Fibroblast of skin of left quadriceps (primary cell): ENCODE measurements around the gene KLHL30.
"Not testable (repeated sequence)": the region's sequence is repeated elsewhere in the genome, so short reads cannot be mapped to it uniquely, and the experiment has no call there.

Experiments
- DNase-seq, 2 experiments: peaks; one replicate each; pipeline ENCODE4 v3.0.0-alpha.2; 2013; ENCODE audit warnings: low read depth in 2 of 2

The KLHL30 gene

DNA sequence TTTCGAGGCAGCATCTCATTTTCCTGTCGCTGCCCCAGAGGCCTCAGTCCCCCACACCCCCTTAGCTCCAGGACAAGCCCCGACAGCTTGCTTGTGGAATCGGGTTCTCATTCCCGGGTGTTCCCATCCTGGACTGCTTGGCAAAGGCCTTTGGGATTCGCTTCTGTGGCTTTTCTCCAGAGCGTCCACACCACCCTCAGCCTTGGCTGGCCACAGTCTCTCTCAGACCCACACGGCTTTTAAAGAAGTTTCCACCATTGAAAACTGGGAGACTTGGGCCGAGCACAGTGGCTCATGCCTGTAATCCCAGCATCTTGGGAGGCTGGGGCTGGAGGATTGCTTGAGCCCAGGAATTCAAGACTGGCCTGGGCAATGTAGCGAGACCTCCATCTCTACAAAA lies 35.6 kb upstream of the KLHL30 start:
- no peak for DNase-seq

DNA sequence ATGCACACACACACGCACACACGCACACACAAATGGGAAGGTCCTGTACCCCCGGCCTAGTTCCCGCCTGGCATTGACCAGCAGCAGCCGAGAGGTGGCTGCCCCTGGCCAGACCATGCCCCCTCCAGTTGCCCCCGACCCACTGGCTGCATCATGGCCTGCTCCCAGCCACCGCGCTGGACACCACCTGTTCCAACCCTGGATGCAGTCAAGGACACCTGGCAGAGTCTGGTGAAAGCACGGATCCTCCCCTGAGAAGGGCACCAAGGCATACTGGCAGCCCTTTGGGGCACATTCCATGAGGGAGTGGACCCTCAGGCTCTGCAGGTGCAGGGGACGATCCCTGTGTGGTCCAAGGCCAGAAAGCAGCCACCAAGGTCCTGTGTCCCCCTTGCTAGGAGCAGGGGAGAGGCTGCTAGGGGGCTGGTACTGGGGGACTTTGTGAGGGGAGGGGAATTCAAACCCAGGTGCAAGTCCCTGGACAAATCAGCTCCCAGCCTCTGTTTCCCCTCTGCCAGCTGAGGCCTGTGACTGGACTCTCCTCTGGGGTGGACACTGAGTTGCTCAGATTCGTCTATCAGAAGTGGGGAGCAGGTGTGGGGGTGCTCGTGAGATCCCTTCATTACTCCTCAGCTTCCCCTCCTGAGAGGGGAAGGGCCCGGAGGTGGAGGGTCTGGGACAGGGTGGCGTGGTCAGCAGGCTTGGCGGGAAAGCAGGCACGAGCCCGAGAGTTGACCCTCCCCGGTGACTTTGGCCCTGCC lies 34.8 kb upstream of the KLHL30 start:
- no peak for DNase-seq

DNA sequence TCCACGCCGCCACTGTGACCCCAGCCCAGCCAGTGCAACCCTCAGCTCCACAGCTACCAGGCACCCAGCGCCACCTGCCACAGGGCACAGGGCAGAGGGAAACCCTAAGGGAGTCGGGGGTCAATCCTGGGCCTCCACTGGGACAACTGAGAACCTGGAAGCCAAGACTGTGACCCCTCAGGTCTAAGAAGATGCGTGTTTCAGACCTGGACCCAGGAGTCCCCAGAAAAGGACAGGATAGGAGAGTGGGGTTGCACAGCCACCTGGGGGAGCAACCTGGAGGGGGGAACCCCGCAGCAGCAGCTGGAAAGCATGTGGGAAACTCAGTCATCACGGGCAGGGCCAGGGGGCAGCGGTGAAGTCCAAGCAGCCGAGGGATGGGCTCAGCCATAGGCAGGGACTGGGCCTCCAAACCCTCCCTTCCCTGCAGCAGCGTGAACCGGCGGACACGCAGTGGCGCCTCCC lies 34.2 kb upstream of the KLHL30 start:
- no peak for DNase-seq

DNA sequence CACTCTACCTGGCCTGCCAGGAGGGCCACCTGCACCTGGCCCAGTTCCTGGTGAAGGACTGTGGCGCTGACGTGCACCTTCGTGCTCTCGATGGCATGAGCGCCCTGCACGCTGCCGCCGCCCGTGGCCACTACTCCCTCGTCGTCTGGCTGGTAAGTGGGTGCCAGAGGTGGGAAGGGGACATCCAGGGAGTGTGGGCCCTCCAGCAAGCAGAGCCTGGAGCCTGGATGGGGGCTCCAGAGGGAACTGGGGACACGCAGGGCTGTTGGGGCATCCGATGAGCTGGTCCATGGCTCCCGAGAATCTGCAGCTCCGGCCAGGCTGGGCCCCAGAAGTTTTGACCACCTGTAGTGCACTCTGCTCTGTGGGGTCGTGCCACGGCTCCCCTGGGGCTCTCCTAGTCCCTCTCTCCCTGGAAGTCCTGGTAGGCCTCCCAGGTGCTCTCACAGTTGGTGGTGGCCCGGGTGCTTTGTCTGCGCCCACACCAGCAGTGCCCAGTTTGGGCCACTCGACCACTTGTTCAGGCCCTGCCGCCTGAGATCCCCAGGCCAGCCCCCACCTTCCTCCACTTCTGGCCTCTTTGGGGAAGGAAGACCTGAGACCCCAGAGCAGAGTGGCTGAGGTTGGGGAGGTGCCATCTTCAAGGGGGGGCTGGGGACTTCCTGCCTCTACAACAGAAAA lies 33.6 kb upstream of the KLHL30 start:
- DNase-seq = no peak

DNA sequence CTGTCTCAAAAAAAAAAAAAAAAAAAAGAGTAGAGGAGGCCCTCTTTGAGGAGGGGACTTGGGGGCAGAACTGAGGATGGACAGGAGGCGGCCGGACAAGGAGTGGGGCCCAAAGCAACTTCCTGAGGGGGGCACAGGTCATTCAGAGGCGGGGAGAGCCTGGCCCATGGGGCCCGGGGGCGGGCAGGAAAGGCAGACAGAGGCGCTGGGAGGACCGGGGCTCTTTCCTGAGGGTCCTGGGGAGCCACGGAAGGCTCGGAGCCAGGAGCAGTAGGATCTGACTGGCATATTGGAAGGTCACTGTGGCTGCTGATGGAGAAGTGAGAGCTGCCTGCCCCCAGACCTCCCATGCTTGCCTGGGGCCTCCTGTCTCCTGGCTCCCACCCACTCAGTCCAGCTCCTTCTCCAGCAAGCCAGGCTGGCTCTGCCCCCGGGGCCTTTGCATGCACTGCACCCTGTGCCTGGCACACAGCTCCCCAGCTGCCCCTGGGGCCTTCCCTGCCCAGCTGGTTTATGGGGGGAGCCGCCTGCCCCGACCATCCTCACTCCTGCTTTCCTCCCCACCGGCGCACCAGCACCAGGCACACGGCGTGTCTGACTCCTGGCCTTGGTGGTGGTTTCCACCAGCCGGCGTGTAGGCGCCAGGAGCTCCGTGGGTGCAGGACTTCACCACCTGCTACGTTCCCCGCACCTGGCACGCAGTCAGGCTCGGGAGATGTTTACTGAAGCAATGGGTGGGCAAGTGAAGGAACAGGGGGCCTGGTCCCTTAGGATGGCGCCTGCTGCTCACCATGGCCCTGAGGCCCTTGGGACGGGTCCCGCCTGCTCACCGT lies 32.7 kb upstream of the KLHL30 start:
- no peak for DNase-seq

DNA sequence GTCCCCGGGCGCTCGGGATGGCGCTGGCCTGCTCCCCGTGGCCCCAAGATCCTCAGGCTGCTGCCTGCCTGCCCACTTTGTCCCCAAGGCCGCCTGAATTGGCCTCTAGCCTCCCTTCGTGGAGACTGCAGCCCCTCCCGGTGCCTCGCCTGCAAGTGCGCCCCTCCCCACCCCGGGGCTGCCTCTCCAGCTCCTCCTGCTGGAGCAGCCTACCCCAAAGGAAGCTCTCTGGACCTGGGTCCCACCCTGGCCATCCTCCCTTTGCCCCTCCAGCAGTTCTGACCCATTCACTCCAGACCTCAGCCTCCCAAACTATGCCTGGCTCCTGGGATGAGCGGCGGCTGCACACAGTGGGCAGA lies 32.1 kb upstream of the KLHL30 start:
- DNase-seq = no peak

DNA sequence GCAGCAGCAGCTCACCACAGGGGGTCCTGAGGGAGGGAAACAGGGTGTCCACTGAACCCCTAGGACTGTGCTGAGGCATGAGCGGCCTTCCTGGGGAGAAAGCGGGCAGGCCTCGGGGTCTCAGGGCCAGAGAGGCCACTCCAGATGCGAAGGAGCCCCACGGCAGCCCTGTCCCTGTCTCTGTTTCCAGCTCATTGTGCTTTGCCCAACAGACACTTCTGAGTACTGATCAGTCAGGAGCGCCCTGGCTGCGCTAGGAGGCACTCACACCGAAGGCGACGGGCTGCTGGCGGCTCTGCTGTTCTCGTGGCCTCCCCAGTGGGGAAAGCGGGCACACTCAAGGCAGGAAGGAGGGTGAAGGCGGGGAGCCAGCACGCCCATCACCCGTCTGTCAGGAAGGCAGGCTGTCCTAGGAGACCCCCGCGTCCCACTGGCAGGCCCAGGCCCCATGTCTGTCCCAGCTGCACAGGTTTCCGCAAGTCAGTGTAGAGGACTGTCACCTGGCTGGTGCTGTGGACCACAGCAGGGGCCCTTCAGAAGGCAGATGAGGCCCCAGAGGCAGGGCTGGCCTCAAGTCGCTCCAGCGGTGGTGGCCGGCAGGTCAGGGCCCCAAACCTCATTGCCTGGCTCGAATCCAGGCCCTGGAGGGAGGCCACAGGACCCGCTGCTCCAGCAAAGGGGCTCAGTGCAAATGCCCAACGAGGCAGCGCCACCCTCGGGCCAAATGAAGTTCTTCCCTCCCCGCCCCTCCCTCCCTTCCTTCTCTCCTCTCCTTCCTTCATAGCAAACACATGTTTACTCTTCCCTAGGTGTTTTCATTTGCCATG lies 31.6 kb upstream of the KLHL30 start:
- no peak for DNase-seq

DNA sequence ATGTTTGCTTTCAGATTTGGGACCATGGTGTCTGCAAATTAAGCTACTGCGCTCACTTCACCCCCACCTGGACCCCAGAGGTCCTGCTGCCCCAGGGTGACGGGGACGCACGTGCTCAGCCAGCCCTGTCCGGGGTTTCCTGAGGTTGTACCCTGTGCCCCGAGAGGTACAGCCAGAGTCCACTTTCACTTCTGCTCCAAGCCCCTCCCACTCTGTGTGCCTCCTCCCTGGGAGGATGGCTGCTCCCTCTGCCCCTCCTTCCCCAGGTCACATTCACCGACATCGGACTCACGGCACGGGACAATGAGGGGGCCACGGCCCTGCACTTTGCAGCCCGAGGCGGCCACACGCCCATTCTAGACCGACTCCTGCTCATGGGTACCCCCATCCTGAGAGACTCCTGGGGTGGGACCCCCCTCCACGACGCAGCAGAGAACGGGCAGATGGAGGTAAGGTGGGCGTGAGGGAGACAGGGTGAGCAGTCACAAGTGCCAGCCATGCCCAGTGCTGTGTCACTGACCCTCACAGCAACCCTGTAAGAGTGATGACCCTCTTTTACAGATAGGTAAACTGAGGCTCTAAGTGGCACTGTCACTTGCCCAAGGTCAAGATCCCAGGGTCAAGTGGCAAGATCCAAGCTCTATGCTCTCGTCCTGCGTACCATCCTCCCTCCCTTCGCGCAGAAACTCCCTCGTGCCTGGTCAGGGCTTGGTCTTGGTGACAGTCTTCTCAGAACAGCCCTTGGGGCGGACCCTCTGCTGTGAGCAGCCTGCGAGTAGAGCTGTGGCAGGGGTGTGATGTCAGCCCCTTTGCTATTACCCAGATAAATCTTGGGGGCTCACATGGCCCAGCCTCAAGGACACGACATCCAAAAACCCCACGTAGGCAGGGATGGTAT lies 30.7 kb upstream of the KLHL30 start:
- no peak for DNase-seq

DNA sequence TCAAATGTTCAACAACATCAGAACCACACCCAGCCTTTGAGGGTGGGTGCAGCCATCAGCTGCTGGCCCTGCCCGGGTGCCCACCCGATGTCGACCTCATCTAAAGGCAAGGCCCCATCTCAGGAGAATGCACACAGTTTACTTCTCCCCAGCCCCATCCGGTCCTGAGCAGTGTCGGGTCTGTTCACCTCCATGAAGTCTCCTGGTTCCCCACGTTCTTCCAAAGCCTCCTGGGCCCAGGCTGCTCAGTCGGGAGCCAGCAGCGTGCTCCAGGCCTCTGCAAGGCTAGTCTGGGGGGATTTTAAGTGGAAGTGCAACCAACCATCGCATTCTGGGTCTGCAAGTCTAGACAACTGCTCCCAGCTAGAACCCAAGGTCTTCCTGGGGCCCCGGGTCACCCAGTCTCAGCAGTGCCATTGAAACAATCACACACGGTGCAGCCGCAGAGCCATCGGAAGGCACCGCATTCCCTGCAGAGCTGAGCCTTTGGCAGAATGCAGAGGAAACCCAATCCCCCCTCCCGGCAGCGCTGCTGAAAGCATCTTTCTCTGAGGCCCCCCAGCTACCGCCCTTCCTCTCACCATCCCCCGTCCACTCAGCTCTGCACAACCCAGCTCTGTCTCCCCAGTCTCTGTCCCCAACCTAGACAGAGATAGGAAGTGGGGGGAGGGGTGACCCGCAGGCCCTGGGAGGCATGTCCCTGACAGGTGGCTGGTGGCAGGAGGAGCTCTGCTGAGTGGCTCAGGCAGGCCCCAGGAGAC lies 29.9 kb upstream of the KLHL30 start:
- no peak for DNase-seq

DNA sequence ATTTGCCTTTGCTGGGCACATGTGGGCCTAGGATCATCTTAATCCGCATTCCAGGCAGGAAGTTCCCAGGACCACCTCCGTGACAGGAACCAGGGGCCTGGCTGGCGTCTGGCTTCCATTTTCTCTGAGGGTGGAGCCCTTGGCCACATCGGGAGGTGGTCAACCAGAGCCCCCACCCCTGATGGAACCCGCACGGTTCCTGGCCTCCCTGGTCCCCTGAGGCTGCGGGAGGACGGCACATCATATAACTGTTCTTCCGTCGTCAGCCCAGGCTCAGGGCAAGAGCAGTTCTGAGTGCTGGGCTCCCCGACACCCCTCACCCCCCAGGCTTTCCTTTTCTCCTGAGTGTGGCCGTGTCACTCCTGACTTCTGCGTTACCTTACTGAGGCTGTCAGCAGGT lies 24.9 kb upstream of the KLHL30 start:
- no peak for DNase-seq

DNA sequence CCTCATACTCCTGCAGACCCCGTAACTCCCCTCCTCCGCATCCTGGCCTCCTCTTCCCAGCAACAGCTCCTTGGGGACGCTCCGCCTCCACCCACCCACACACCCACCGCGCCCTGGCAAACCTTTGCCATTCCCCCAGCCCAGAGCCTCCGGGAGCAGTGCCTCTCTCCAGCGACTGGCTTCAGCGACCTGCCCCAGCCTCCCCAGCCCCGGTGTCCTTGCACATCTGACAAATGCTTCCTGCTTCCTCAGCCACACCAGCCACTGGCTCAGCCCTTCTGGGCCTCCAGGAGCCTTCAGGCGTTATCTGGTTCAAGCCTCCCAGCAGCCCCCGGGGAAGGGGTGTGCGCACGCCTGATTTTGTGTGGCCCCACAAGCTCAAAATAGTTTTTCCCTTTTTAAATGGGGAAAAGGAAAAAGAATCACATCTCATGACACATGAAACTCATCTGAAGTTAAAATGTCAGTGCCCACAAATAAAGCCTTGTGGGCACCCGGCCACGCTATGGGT lies 24.1 kb upstream of the KLHL30 start:
- DNase-seq = no peak

DNA sequence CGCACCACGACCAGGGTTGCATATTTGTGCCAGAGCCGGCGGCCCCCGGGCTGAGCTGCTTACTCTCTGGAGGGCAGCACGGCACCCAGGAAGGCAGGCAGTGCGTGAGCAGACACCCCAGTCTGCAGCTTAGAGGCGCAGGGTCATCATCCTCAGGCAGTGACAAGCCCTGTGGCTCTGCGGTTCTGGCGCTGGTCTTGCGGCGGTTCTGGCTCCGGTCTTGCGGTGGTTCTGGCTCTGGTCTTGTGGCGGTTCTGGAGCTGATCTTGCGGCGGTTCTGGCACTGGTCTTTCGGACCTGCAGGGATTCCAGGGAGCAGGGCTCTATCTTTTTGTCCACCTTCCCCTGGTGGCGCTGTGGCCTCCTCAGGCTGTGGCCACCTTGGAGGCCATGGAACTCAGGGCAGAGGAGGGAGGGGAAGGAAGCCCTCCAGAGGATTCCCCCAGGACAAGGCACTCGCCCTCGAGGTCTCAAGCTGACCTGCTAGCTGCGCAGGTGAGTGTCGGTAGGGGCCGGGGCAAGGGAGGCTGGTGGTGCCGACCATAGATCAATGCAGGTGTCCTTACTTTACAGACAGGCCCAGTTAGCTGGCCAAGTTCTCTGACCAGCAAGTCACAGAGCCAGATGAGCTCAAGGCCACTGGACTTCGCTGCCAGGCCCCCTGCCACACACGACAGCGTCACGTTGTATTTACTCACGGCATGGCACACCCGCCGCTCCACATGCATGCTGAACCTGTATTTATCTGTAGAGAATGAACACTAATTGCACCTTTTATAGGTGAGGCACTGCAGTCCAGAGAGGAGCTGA lies 23.4 kb upstream of the KLHL30 start:
- no peak for DNase-seq

DNA sequence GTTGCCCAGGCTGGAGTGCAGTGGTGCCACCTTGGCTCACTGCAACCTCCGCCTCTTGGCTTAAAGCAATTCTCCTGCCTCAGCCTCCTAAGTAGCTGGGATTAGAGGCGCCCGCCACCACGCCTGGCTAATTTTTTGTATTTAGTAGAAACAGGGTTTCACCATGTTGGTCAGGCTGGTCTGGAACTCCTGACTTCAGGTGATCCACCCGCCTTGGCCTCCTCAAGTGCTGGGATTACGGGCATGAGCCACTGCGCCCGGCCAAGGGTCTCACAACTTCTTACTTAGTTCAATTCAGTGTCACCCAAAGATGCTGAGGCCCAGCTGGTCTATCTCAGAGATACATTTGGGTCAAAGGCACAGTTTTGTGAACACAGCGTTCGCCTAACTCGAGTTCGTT lies 22.8 kb upstream of the KLHL30 start:
- DNase-seq = not testable (repeated sequence)

DNA sequence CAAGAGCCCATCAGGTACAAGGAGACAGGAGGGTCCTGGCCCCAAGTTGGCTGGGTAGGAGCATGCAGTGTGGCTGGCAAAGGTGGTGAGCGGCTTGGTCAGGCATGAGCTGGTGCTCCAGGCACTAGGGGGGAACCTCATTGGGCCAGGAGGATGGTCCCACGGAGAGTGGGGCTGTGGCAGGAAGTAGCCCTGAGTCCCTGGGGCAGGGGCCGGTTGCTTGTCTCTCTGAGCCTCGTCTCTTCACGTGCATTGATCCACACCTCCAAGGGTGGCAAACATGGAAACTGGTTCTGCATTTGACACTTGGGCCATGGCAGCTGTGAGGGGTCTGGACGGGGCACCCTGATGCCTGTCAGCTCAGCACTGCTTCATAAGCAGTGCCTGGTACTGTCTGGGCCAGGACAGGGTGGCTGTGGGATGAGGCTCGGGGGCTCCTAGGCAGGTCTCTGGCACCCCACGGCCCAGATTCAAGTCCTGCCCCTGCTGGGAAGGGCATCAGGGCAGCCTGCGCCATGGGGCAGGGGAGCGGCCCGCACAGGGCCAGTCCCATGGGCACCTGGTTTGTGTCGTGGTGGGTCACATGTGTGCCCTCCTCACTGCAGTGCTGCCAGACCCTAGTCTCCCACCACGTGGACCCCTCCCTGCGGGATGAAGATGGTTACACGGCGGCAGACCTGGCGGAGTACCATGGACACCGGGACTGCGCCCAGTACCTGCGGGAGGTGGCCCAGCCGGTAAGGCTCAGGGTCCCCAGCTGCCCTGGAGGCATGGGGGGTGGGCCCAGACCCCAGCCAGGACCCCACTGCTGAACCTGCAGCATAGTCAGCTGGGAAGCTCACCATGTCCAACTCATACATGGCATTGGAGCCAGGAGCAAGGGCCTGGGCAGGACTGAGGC lies 21.9 kb upstream of the KLHL30 start:
- no peak for DNase-seq

DNA sequence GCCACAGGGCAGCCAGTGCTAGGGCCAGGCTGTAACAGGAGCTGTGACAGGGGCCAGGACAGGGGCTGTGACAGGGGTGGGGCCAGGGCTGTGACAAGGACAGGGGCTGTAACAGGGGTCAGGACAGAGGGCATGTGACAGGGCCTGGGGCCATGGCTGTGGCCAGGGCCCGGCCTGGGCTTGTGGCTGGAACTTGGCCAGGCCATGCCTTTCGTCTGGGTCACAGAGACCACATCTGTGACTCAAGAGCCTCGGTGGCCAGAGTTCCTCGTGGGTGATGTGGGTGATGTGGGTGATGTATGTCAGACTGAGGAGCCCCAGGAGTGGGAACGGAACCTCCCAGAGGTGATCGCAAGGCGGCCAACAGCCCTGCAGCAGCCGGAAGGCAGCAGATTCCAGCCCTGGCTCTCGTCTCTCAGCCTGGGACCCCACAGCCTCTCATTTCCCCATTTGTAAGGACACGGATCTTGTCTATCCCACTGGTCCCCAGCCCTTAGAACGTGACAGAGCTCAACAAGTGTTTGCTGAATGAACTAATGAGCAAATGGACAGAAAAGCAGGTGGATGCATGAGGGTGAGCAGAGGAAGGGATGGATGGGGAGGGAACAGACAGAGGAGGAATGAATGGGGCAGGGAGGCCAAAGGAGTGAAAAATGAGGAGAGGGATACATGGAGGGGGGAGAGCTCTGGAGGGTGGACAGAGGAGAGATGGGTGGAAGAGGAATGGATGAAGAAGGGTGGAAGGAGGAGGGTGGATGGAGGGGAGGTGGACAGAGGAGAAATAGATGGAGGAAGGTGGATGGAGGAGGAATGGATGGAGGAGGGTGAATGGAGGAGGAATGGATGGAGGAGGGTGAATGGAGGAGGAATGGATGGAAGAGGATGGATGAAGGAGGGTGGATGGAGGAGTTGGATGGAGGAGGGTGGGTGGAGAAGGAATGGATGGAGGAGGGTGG lies 21.0 kb upstream of the KLHL30 start:
- no peak for DNase-seq

DNA sequence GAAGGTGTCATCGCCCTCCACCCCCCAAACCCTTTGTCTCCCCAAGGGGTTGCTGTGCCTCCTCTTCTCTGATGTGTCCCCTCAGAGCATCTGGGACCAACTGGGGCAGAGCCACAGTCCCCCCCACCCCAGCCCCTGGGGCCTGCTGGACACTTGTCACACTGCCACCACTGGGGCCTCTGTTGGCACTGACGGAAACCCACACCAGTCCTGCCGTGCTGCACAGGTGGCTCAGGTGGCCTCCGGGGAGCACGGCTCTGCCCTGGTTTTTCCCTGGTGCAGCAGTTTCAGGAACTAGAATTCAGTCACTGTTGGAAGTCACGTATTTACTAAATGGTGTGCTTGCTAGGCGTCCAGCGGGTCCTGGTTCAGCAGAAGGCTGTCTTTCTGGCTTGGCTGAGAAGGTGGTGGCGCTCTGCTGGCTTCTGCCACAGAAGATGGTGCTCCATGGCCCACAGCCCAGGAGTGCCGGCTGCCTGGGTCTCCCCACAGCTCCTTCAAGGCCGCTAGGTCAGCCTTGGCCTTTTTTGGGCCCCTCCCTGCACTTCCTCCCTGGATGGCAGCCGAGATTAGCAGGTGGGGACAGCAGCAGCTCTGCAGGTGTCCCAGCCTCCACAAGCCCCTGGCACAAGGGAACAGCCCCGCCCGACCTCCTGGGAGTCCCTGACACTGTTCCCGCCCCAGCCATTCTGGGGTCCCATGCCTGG lies 18.6 kb upstream of the KLHL30 start:
- no peak for DNase-seq
